Suprapubic skin (tissue), 4 donors: ENCODE results near the gene DNAI1. TPM values are rescaled to one million over a fixed set of nuclear protein-coding genes. Genes with fewer than 3 reads are reported as not detected.

Experiments used
- DNase-seq, 2 donors: peaks; one replicate each; pipeline ENCODE4 v3.0.0-alpha.2; 2019; ENCODE audit warnings: low spot score in 2 of 2
- H3K27ac ChIP-seq: fragments of 200-600 bp; sonication (generic); one replicate; pipeline ENCODE4 v1.5.1; 2019
- H3K27me3 ChIP-seq: fragments of 200-600 bp; sonication (generic); one replicate; pipeline ENCODE4 v1.5.1; 2019
- H3K36me3 ChIP-seq: fragments of 200-600 bp; sonication (generic); one replicate; pipeline ENCODE4 v1.5.1; 2019
- H3K4me1 ChIP-seq: fragments of 200-600 bp; sonication (generic); one replicate; pipeline ENCODE4 v1.5.1; 2019
- H3K4me3 ChIP-seq: fragments of 200-600 bp; sonication (generic); one replicate; pipeline ENCODE4 v1.5.1; 2019; ENCODE audit warnings: mild to moderate bottlenecking
- H3K9me3 ChIP-seq: fragments of 200-600 bp; sonication (generic); one replicate; pipeline ENCODE4 v1.5.1; 2019
- CTCF ChIP-seq, 2 donors: fragments of 200-600 bp in 1 of 2; fragments of 450-650 bp in 1 of 2; sonication (generic) in 1 of 2; IDR thresholded peaks; one replicate each; pipeline ENCODE4 v1.5.1; 2016 to 2019; ENCODE audit warnings: antibody characterized with exemption in 2 of 2, mild to moderate bottlenecking in 1 of 2, moderate library complexity in 1 of 2
- EP300 ChIP-seq: sonication (generic); formaldehyde crosslinking; IDR thresholded peaks from one replicate; pipeline ENCODE4 v1.6.1; 2017; ENCODE audit warnings: antibody characterized with exemption
- POLR2A ChIP-seq, 2 donors: fragments of 450-650 bp; IDR thresholded peaks; one replicate each; pipeline ENCODE4 v1.6.1; 2017; ENCODE audit warnings: antibody characterized with exemption in 2 of 2, mild to moderate bottlenecking in 2 of 2, moderate library complexity in 2 of 2
- POLR2AphosphoS5 ChIP-seq, 3 donors: sonication (generic); formaldehyde crosslinking; IDR thresholded peaks; one replicate each; pipeline ENCODE4 v1.6.1; 2017; ENCODE audit warnings: antibody characterized with exemption in 3 of 3
- WGBS: methylation state at CpG from one replicate; pipeline ENCODE4 v1.1.5; 2018; 5-methylcytosine and 5-hydroxymethylcytosine counted together
- total RNA-seq, 4 donors: library from RNA; depleted of rRNA; stranded (reverse); fragments of >200 nt; gene quantifications; one replicate each; pipeline ENCODE4 v1.1.0, GENCODE V29; 2016

The DNAI1 gene
- total RNA-seq, 4 donors from 2014 or later: not detected

GRCh38 chr9:34451135-34451534 is 7.5 kb upstream of the DNAI1 start:
- 56% methylated on average over 2 of the region's 2 CpGs for WGBS
- H3K4me3 ChIP-seq: no peak overlapping the region
- no peaks in the 10 kb centered on the region for H3K27me3 ChIP-seq
- H3K4me1 ChIP-seq: peaks cover 53% of the 10 kb centered on the region
- no peak for DNase-seq
- no peak overlapping the region for H3K27ac ChIP-seq
- H3K9me3 ChIP-seq: no peaks in the 10 kb centered on the region
- no peak for TF ChIP-seq POLR2A (IDR thresholded peaks at IDR 0.05)
- TF ChIP-seq CTCF (IDR thresholded peaks at IDR 0.05): no peak
- no peak for TF ChIP-seq POLR2AphosphoS5 (IDR thresholded peaks at IDR 0.05)
- no peak for TF ChIP-seq EP300
- H3K36me3 ChIP-seq: no peaks in the 10 kb centered on the region

- no peaks in the 10 kb centered on the region for H3K36me3 ChIP-seq
- H3K4me1 ChIP-seq: peaks cover 57% of the 10 kb centered on the region
- TF ChIP-seq EP300 (no peak), POLR2A (IDR thresholded peaks at IDR 0.05) (no peak), CTCF (IDR thresholded peaks at IDR 0.05) (no peak), POLR2AphosphoS5 (IDR thresholded peaks at IDR 0.05) (no peak)
- H3K27ac ChIP-seq: no peak overlapping the region
- 70% methylated on average over 3 of the region's 3 CpGs for WGBS
- no peak overlapping the region for H3K4me3 ChIP-seq
- H3K9me3 ChIP-seq: no peaks in the 10 kb centered on the region
- no peaks in the 10 kb centered on the region for H3K27me3 ChIP-seq
- DNase-seq: no peak
These were observed 7.1 kb upstream of the DNAI1 start for GRCh38 chr9:34451545-34451944.

- H3K4me3 ChIP-seq: no peak overlapping the region
- no peaks in the 10 kb centered on the region for H3K36me3 ChIP-seq
- no peak overlapping the region for H3K27ac ChIP-seq
- DNase-seq: no peak
- H3K27me3 ChIP-seq: no peaks in the 10 kb centered on the region
- WGBS: 77% methylated on average over 2 of the region's 2 CpGs
- TF ChIP-seq POLR2AphosphoS5 (IDR thresholded peaks at IDR 0.05) (no peak), POLR2A (IDR thresholded peaks at IDR 0.05) (no peak), CTCF (IDR thresholded peaks at IDR 0.05) (no peak), EP300 (no peak)
- H3K9me3 ChIP-seq: no peaks in the 10 kb centered on the region
- peaks cover 68% of the 10 kb centered on the region for H3K4me1 ChIP-seq
These were observed 6.0 kb upstream of the DNAI1 start for GRCh38 chr9:34452568-34452967.

- no peak for TF ChIP-seq POLR2A (IDR thresholded peaks at IDR 0.05)
- no peak for TF ChIP-seq EP300
- no peak for TF ChIP-seq CTCF (IDR thresholded peaks at IDR 0.05)
- TF ChIP-seq POLR2AphosphoS5 (IDR thresholded peaks at IDR 0.05): no peak
- Histone ChIP-seq H3K36me3 (no peaks in the 10 kb centered on the region), H3K4me1 (peaks cover 74% of the 10 kb centered on the region), H3K27me3 (no peaks in the 10 kb centered on the region), H3K4me3 (no peak overlapping the region), H3K9me3 (no peaks in the 10 kb centered on the region), H3K27ac (peak overlapping the region; percentile 20)
- DNase-seq: no peak
- 49% methylated on average over 3 of the region's 3 CpGs for WGBS
These were observed 4.0 kb upstream of the DNAI1 start for GRCh38 chr9:34454571-34455065.

- no peaks in the 10 kb centered on the region for H3K9me3 ChIP-seq
- H3K36me3 ChIP-seq: no peaks in the 10 kb centered on the region
- TF ChIP-seq EP300: no peak
- TF ChIP-seq POLR2A (IDR thresholded peaks at IDR 0.05): no peak
- TF ChIP-seq POLR2AphosphoS5 (IDR thresholded peaks at IDR 0.05): no peak
- TF ChIP-seq CTCF (IDR thresholded peaks at IDR 0.05): no peak
- peaks cover 65% of the 10 kb centered on the region for H3K4me1 ChIP-seq
- no peak overlapping the region for H3K4me3 ChIP-seq
- no peaks in the 10 kb centered on the region for H3K27me3 ChIP-seq
- no peak for DNase-seq
- H3K27ac ChIP-seq: no peak overlapping the region
- 93% methylated on average over 1 of the region's 1 CpG for WGBS
These were observed 2.5 kb upstream of the DNAI1 start for GRCh38 chr9:34456151-34456550.
